Keratinocyte (primary cell): ENCODE results near the gene CTNNBL1. TPM values are rescaled to one million over a fixed set of nuclear protein-coding genes. Genes with fewer than 3 reads are reported as not detected.

Source experiments
- DNase-seq: peaks from one replicate; pipeline ENCODE4 v3.0.0-alpha.2; 2011; ENCODE audit warnings: low read depth, missing footprints, low spot score
- FAIRE-seq: peaks from 2 replicates; lab custom pipeline; 2011; peaks lifted over from hg19 to GRCh38; lab: Jason Lieb, UNC
- H2AFZ ChIP-seq: 2 replicates; pipeline ENCODE4 v1.6.0; 2012; ENCODE audit warnings: low read length, control low read depth, inconsistent platforms; ENCODE audit not compliant: control insufficient read depth
- H3K27ac ChIP-seq: 2 replicates; pipeline ENCODE4 v1.5.1; 2011; ENCODE audit warnings: low read length; ENCODE audit not compliant: control insufficient read depth, insufficient read depth
- H3K27me3 ChIP-seq: 3 replicates; pipeline ENCODE4 v1.6.0; 2011; ENCODE audit warnings: low read length; ENCODE audit not compliant: control insufficient read depth, insufficient read depth; ENCODE audit errors: extremely low read depth
- H3K36me3 ChIP-seq, 2 experiments: 2 replicates in 1 of 2; 3 replicates in 1 of 2; pipeline ENCODE4 v1.5.1; 2011; ENCODE audit warnings: low read length in 2 of 2, mild to moderate bottlenecking in 1 of 2; ENCODE audit not compliant: control insufficient read depth in 2 of 2, insufficient read depth in 2 of 2; ENCODE audit errors: extremely low read depth in 1 of 2
- H3K4me1 ChIP-seq: 3 replicates; pipeline ENCODE4 v1.5.1; 2011; ENCODE audit warnings: low read length; ENCODE audit not compliant: control insufficient read depth, insufficient read depth; ENCODE audit errors: extremely low read depth
- H3K4me2 ChIP-seq: 3 replicates; pipeline ENCODE4 v1.6.0; 2011; ENCODE audit warnings: low read depth, low read length; ENCODE audit not compliant: control insufficient read depth, insufficient read depth; ENCODE audit errors: extremely low read depth
- H3K4me3 ChIP-seq, 3 experiments: fragments of 200-600 bp in 1 of 3; sonication (generic) in 1 of 3; 2 replicates in 2 of 3; 3 replicates in 1 of 3; pipeline ENCODE4 v1.5.1; 2011 to 2016; ENCODE audit warnings: low read length in 3 of 3, mild to moderate bottlenecking in 3 of 3, control low read depth in 2 of 3, inconsistent platforms in 1 of 3, low read depth in 1 of 3, mixed read lengths in 1 of 3, mixed run types in 1 of 3, moderate library complexity in 1 of 3; ENCODE audit not compliant: control insufficient read depth in 2 of 3, insufficient read depth in 2 of 3; ENCODE audit errors: extremely low read depth in 1 of 3
- H3K79me2 ChIP-seq: 2 replicates; pipeline ENCODE4 v1.6.0; 2012; ENCODE audit warnings: low read length; ENCODE audit not compliant: control insufficient read depth, insufficient read depth
- H3K9ac ChIP-seq: 3 replicates; pipeline ENCODE4 v1.6.0; 2011; ENCODE audit warnings: low read length; ENCODE audit not compliant: control insufficient read depth, insufficient read depth; ENCODE audit errors: extremely low read depth
- H3K9me1 ChIP-seq: 3 replicates; pipeline ENCODE4 v1.6.0; 2011; ENCODE audit warnings: low read length; ENCODE audit not compliant: control insufficient read depth, insufficient read depth; ENCODE audit errors: extremely low read depth
- H3K9me3 ChIP-seq: 2 replicates; pipeline ENCODE4 v1.5.1; 2012; ENCODE audit warnings: low read depth, low read length; ENCODE audit not compliant: control insufficient read depth
- H4K20me1 ChIP-seq: 3 replicates; pipeline ENCODE4 v1.6.0; 2011; ENCODE audit warnings: low read length; ENCODE audit not compliant: control insufficient read depth, insufficient read depth; ENCODE audit errors: extremely low read depth
- CTCF ChIP-seq, 3 experiments: IDR thresholded peaks in 1 of 3; conservative IDR thresholded peaks in 1 of 3; optimal IDR thresholded peaks in 1 of 3; 2 replicates in 2 of 3; 3 replicates in 1 of 3; pipeline versions ENCODE3 to v1.5.1; 2011; ENCODE audit warnings: low read length in 3 of 3, mild to moderate bottlenecking in 3 of 3, moderate library complexity in 2 of 3, control low read depth in 1 of 3, inconsistent platforms in 1 of 3; ENCODE audit not compliant: insufficient read depth in 2 of 3; ENCODE audit errors: extremely low read depth in 1 of 3
- EZH2 ChIP-seq: IDR thresholded peaks from one replicate; pipeline ENCODE4 v1.6.1; 2012; ENCODE audit warnings: inconsistent platforms, mild to moderate bottlenecking, low read length, moderate library complexity
- dilution Hi-C: fragments of 300-500 bp; cut with MboI; formaldehyde crosslinking; loops from one replicate; pipeline ENCODE4 v1.7.0; 2020; ENCODE audit warnings: low sequenced_read_pairs; ENCODE audit not compliant: extremely low pct_ligation_motif_present
- polyA plus RNA-seq, 5 experiments: library from polyadenylated mRNA; depleted of rRNA in 3 of 5; stranded (reverse) in 3 of 5; stranded (forward) in 1 of 5; unstranded in 1 of 5; fragments of >200 nt; gene quantifications; 1 replicate in 1 of 5; 2 replicates in 3 of 5; 3 replicates in 1 of 5; pipeline versions ENCODE4 v1.2.1 to v1.2.3, GENCODE V29; 2011 to 2012; ENCODE audit warnings: missing spikeins in 2 of 5, low read depth in 1 of 5, low replicate concordance in 1 of 5

The CTNNBL1 gene
- polyA plus RNA-seq, 1 donor (not counting 4 experiments of a cell fraction or from before 2014, with no cell fraction given) = 37.0 TPM

DNA sequence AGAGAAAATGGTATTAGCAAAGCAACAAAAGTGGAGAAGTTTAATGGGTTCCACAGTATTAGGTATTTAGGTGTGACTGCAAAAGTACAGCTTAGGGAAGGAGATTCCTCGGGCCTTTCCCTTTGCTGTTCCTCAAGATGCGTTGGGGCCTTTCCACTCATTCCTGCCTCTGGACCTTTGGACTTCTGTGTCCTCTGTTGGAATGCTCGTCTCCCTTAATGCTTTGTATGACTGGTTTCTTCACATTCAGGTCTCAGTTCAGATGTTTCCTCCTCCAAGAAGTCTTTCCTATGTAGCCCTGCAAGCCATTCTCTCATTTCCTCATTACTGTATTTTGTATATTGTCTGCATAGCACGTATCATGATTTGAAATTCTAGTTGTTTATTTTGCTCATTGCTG, 39.6 kb downstream of the CTNNBL1 start:
- Histone ChIP-seq H3K9me1 (peaks cover 4% of the 10 kb centered on the region), H3K4me2 (no peak overlapping the region), H3K79me2 (peaks cover 8% of the 10 kb centered on the region), H3K4me3 (no peak overlapping the region), H3K9me3 (no peaks in the 10 kb centered on the region), H3K36me3 (peaks cover 7 to 14% of the 10 kb centered on the region in 2 experiments), H3K27me3 (no peaks in the 10 kb centered on the region), H4K20me1 (peaks cover 2% of the 10 kb centered on the region), H2AFZ (no peak overlapping the region), H3K4me1 (peaks cover 9% of the 10 kb centered on the region), H3K27ac (no peak overlapping the region), H3K9ac (no peak overlapping the region)
- FAIRE-seq (no peak), DNase-seq (no peak)
- no peak for TF ChIP-seq EZH2
- dilution Hi-C loops = no loop called here

- Histone ChIP-seq H3K36me3 (peaks cover 8 to 14% of the 10 kb centered on the region in 2 experiments), H3K27ac (no peak overlapping the region), H3K4me1 (peaks cover 9% of the 10 kb centered on the region), H3K9me1 (peaks cover 4% of the 10 kb centered on the region), H4K20me1 (peaks cover 2% of the 10 kb centered on the region), H3K4me2 (no peak overlapping the region), H3K9me3 (no peaks in the 10 kb centered on the region), H3K79me2 (peaks cover 6% of the 10 kb centered on the region), H3K9ac (no peak overlapping the region), H3K4me3 (no peak overlapping the region), H3K27me3 (no peaks in the 10 kb centered on the region), H2AFZ (no peak overlapping the region)
- TF ChIP-seq CTCF (optimal IDR thresholded peaks at IDR 0.05 in 1 of 3, IDR thresholded peaks at IDR 0.05 in 1 of 3, conservative IDR thresholded peaks at IDR 0.05 in 1 of 3; ENCODE audit: extremely low read depth in 1 of 3, insufficient read depth in 2 of 3, low read length in 3 of 3) (no peak), EZH2 (no peak)
- DNase-seq = no peak
- dilution Hi-C loops = no loop called here
- no peak for FAIRE-seq
These were observed 40.6 kb downstream of the CTNNBL1 start for GRCh38 chr20:37734228-37734985.
